ENCODE data around the gene BEND6. TPM values are rescaled to one million over a fixed set of nuclear protein-coding genes. Genes with fewer than 3 reads are reported as not detected.

Gene BEND6
- total and polyA plus RNA-seq, 4 donors = under 0.01 to 0.14 (median 0.03) TPM; not detected in 1

DNA sequence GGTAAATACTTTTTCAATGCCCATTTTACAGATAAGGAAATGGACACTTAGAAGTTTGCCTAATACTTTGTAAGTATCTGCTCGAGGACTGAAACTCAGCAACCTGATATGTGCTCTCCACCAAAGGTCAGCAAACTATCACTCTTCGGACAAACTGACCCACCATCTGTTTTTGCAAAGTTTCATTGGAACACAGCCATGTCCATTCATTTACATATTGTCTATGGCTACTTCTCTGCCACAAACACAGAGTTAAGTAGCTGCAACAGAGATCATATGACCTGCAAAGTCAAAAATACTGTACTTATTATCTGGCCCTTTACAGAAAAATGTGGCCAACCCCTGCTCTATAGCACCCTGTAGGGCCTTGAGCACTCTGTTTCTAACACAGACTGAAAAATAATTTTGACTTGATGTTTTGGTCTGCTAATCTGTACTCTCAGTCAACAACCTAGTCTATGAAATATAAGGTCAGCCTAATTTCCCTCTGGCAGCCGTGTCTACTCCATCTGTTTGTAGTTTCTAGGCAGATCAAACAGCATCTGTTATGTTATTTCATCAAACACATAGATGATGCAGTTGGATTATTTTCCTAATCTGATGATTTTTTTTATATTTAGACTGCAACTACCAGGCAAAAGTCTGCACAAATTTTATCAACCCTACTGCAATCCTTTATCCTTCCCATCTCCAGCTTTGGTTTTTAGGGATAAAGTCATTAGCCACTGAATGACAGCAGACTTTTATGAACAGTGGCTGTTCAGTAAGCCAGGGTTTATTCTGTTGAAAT, 41.4 kb upstream of the BEND6 start:
- 46% methylated on average over 3 of the region's 3 CpGs for WGBS
- H3K36me3 ChIP-seq (ENCODE audit: control insufficient read depth in 4 of 4, insufficient read depth in 3 of 4, low read depth in 1 of 4, low read length in 3 of 4) = no peaks in the 10 kb centered on the region
- H3K27ac ChIP-seq (ENCODE audit: low read depth in 1 of 2, low read length in 2 of 2) = no peak overlapping the region
- no peaks in the 10 kb centered on the region for H3K9me3 ChIP-seq (ENCODE audit: control insufficient read depth in 4 of 4, low read length in 3 of 4)
- TF ChIP-seq TAF1 (conservative IDR thresholded peaks at IDR 0.05) = no peak
- no peak for TF ChIP-seq NR2F2 (IDR thresholded peaks at IDR 0.05)
- no peak for TF ChIP-seq HNF4A (conservative IDR thresholded peaks at IDR 0.05)
- TF ChIP-seq FOXA1 (IDR thresholded peaks at IDR 0.05) = no peak
- no peak for TF ChIP-seq YY1 (IDR thresholded peaks at IDR 0.05)
- no peak for TF ChIP-seq JUND (IDR thresholded peaks at IDR 0.05)
- no peak for TF ChIP-seq GABPA (IDR thresholded peaks at IDR 0.05 in 1 of 2, conservative IDR thresholded peaks at IDR 0.05 in 1 of 2)
- TF ChIP-seq, protein P1, sequence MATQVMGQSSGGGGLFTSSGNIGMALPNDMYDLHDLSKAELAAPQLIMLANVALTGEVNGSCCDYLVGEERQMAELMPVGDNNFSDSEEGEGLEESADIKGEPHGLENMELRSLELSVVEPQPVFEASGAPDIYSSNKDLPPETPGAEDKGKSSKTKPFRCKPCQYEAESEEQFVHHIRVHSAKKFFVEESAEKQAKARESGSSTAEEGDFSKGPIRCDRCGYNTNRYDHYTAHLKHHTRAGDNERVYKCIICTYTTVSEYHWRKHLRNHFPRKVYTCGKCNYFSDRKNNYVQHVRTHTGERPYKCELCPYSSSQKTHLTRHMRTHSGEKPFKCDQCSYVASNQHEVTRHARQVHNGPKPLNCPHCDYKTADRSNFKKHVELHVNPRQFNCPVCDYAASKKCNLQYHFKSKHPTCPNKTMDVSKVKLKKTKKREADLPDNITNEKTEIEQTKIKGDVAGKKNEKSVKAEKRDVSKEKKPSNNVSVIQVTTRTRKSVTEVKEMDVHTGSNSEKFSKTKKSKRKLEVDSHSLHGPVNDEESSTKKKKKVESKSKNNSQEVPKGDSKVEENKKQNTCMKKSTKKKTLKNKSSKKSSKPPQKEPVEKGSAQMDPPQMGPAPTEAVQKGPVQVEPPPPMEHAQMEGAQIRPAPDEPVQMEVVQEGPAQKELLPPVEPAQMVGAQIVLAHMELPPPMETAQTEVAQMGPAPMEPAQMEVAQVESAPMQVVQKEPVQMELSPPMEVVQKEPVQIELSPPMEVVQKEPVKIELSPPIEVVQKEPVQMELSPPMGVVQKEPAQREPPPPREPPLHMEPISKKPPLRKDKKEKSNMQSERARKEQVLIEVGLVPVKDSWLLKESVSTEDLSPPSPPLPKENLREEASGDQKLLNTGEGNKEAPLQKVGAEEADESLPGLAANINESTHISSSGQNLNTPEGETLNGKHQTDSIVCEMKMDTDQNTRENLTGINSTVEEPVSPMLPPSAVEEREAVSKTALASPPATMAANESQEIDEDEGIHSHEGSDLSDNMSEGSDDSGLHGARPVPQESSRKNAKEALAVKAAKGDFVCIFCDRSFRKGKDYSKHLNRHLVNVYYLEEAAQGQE (IDR thresholded peaks at IDR 0.05) = no peak
- H3K27me3 ChIP-seq (ENCODE audit: control insufficient read depth in 4 of 4, insufficient read depth in 4 of 4, low read length in 3 of 4) = peaks cover 0 to 3% (median under 1%) of the 10 kb centered on the region in 4 donors
- DNase-seq (ENCODE audit: low spot score) = no peak
- H3K4me1 ChIP-seq (ENCODE audit: control insufficient read depth in 4 of 4, insufficient read depth in 4 of 4, low read length in 3 of 4) = no peaks in the 10 kb centered on the region
- H3K4me3 ChIP-seq (ENCODE audit: low read depth in 1 of 3, low read length in 3 of 3) = no peak overlapping the region
- no peak overlapping the region for H3K9ac ChIP-seq (ENCODE audit: low read depth in 1 of 2, low read length in 2 of 2)

GRCh38 chr6:56914798-56915658, 39.9 kb upstream of the BEND6 start:
- Histone ChIP-seq H3K27ac (ENCODE audit: low read depth in 1 of 2, low read length in 2 of 2) (no peak overlapping the region), H3K9ac (ENCODE audit: low read depth in 1 of 2, low read length in 2 of 2) (no peak overlapping the region), H3K4me3 (ENCODE audit: low read depth in 1 of 3, low read length in 3 of 3) (no peak overlapping the region), H3K4me1 (ENCODE audit: control insufficient read depth in 4 of 4, insufficient read depth in 4 of 4, low read length in 3 of 4) (no peaks in the 10 kb centered on the region), H3K36me3 (ENCODE audit: control insufficient read depth in 4 of 4, insufficient read depth in 3 of 4, low read depth in 1 of 4, low read length in 3 of 4) (no peaks in the 10 kb centered on the region), H3K27me3 (ENCODE audit: control insufficient read depth in 4 of 4, insufficient read depth in 4 of 4, low read length in 3 of 4) (peaks cover 0 to 3% (median under 1%) of the 10 kb centered on the region in 4 donors), H3K9me3 (ENCODE audit: control insufficient read depth in 4 of 4, low read length in 3 of 4) (no peaks in the 10 kb centered on the region)
- no peak for DNase-seq (ENCODE audit: low spot score)
- 65% methylated on average over 8 of the region's 8 CpGs for WGBS
- TF ChIP-seq FOXA1 (IDR thresholded peaks at IDR 0.05) (no peak), HNF4A (conservative IDR thresholded peaks at IDR 0.05) (no peak), RAD21 (IDR thresholded peaks at IDR 0.05) (no peak)
- TF ChIP-seq, protein P2, sequence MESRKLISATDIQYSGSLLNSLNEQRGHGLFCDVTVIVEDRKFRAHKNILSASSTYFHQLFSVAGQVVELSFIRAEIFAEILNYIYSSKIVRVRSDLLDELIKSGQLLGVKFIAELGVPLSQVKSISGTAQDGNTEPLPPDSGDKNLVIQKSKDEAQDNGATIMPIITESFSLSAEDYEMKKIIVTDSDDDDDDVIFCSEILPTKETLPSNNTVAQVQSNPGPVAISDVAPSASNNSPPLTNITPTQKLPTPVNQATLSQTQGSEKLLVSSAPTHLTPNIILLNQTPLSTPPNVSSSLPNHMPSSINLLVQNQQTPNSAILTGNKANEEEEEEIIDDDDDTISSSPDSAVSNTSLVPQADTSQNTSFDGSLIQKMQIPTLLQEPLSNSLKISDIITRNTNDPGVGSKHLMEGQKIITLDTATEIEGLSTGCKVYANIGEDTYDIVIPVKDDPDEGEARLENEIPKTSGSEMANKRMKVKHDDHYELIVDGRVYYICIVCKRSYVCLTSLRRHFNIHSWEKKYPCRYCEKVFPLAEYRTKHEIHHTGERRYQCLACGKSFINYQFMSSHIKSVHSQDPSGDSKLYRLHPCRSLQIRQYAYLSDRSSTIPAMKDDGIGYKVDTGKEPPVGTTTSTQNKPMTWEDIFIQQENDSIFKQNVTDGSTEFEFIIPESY (IDR thresholded peaks at IDR 0.05) = no peak

Data from liver (tissue), 9 donors.